RWPE1 (cell line): ENCODE measurements around the gene MAML3.

ENCODE experiments used
- CTCF ChIA-PET: fragments of 350-600 bp; sonication (Branson Sonifier 250); formaldehyde crosslinking; extraction: SDS; loops from one replicate; lab custom pipeline; 2021; lab: Yijun Ruan, JAX
- POLR2A ChIA-PET: fragments of 400-600 bp; formaldehyde crosslinking; extraction: SDS; loops from one replicate; lab custom pipeline; 2020; ENCODE audit warnings: antibody characterized with exemption; ENCODE audit not compliant: low non-redundant PET; lab: Yijun Ruan, JAX
- DNase-seq: peaks from one replicate; pipeline ENCODE4 v3.0.0; 2012; ENCODE audit warnings: low spot score
- H3K27ac ChIP-seq: fragments of 450-650 bp; 2 replicates; pipeline ENCODE4 v1.5.1; 2017
- TF ChIP-seq, protein P1 (sequence below): fragments of 450-650 bp; conservative IDR thresholded peaks from 2 replicates; pipeline ENCODE4 v1.5.1; 2017; ENCODE audit warnings: low read depth, mild to moderate bottlenecking

Gene MAML3

DNA sequence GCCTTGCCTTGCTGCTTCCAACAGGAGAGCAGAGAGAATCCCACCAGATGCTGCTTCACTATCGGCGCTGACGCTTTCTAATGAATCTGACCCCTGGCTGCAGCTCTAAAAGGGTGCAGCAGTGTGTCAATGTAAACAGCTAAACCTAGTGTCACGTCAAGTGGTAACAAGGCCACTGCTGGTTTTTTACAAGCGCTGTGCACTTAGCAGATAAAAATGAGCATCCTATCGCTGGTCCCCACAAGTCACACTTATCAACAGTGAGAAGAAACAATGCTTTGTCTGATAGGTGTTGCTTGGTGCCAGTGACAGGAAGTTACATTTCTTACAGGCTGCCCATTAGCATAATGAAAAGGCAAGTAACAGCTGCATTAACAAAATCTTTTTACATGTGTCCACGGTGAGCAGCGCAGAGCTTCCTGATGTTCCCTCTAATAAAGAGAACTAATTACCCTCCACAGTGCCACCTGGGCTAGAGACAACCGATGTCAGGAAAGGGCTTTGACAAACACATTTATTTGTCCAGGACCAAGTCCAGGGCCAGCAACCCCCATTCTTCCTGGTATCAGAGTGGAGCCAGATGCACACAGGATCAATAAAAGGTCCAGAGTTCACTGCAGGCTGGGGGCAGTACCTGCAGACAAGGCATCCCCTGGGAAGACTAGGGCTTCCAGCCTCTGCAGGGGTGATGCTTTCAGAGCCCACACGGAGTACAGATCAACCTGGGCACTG lies 312.4 kb downstream of the MAML3 start:
- POLR2A ChIA-PET, result no interaction called here
- CTCF ChIA-PET, result no interaction called here
- H3K27ac ChIP-seq, result no peak overlapping the region

GRCh38 chr4:139840773-139841172 lies 313.2 kb downstream of the MAML3 start:
- no peak for DNase-seq
- no peak overlapping the region for H3K27ac ChIP-seq
- POLR2A ChIA-PET, result no interaction called here
- TF ChIP-seq, protein P1, sequence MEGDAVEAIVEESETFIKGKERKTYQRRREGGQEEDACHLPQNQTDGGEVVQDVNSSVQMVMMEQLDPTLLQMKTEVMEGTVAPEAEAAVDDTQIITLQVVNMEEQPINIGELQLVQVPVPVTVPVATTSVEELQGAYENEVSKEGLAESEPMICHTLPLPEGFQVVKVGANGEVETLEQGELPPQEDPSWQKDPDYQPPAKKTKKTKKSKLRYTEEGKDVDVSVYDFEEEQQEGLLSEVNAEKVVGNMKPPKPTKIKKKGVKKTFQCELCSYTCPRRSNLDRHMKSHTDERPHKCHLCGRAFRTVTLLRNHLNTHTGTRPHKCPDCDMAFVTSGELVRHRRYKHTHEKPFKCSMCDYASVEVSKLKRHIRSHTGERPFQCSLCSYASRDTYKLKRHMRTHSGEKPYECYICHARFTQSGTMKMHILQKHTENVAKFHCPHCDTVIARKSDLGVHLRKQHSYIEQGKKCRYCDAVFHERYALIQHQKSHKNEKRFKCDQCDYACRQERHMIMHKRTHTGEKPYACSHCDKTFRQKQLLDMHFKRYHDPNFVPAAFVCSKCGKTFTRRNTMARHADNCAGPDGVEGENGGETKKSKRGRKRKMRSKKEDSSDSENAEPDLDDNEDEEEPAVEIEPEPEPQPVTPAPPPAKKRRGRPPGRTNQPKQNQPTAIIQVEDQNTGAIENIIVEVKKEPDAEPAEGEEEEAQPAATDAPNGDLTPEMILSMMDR, result no peak
- CTCF ChIA-PET, result no interaction called here

More for the DNA sequence above, 312.4 kb downstream of the MAML3 start:
- DNase-seq, result no peak
- TF ChIP-seq, protein P1, result no peak

- CTCF ChIA-PET, result interaction anchor here (0.6 kb wide), 1 partner anchor 82 kb away, joined by 3 read pairs; no protein-coding TSS in a partner anchor
Observed at GRCh38 chr4:139839403-139840031, 314.5 kb downstream of the MAML3 start.

GRCh38 chr4:139838811-139839210 lies 315.2 kb downstream of the MAML3 start:
- ChIA-PET POLR2A (no interaction called here), CTCF (interaction anchor here (0.6 kb wide), 1 partner anchor 82 kb away, joined by 3 read pairs; no protein-coding TSS in a partner anchor)
- DNase-seq, result no peak
- TF ChIP-seq, protein P1, result no peak
- no peak overlapping the region for H3K27ac ChIP-seq

More at GRCh38 chr4:139839403-139840031, 314.5 kb downstream of the MAML3 start:
- POLR2A ChIA-PET, result no interaction called here
- no peak for DNase-seq
- TF ChIP-seq, protein P1, result no peak
- no peak overlapping the region for H3K27ac ChIP-seq

DNA sequence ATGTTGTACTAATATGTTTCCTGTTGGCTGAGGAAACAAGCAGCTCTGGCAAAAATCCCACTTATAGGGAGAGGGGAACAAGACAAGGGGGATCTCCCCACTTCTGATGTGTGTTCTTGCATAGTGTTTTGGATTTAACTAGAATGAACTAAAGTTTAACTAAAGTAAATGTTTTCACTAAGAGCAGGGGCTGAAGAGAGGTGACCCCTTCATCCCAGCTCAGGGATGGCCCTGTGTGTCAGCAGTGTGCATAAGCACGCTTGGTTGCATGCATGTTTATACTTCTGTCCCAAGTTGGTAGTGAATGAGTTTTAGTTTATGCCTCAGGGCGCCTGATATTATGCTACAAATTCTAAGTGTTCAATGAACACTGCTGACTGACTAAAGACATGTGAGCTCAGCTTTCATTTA lies 319.0 kb downstream of the MAML3 start:
- ChIA-PET CTCF (interaction anchor here (0.7 kb wide), 1 partner anchor 1000 kb away, joined by 3 read pairs; no protein-coding TSS in a partner anchor), POLR2A (no interaction called here)
- DNase-seq, result no peak
- TF ChIP-seq, protein P1, result no peak
- no peak overlapping the region for H3K27ac ChIP-seq

GRCh38 chr4:139834226-139834662 lies 319.7 kb downstream of the MAML3 start:
- ChIA-PET CTCF (no interaction called here), POLR2A (no interaction called here)
- no peak for DNase-seq
- no peak overlapping the region for H3K27ac ChIP-seq
- TF ChIP-seq, protein P1, result no peak
